ENCODE measurements around the gene LRIG3. TPM values are rescaled to one million over a fixed set of nuclear protein-coding genes. Genes with fewer than 3 reads are reported as not detected.
A peak's percentile ranks its signal among the peaks of the same experiment; 100 is the strongest.

Gene LRIG3
- polyA plus RNA-seq, 1 of the 3 experiments (the other 2 are of a cell fraction), result 0.03 TPM

DNA sequence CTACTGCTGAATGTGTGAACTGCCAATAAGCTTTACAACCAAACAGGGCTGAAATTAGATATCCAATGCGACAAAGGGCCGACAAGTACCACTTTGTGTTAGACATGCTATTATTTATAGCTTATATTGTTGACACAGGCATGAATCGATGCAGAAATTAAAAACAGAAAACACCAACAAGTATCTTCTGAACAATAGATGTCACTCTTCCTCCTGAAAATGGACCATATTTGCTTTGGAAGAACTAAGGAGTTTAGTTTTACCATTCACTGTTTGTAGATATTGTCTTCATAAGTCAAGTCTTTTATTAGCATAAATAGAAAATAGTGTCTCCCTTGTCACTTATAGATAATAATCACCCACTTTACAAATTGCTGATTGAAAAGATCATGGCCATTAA, 86.5 kb downstream of the LRIG3 start:
- 6% methylated on average over 3 of the region's 3 CpGs for WGBS (ENCODE audit: low lambda C conversion rate)
- POLR2A ChIA-PET, result no interaction called here
- no peak overlapping the region for H2AFZ ChIP-seq (ENCODE audit: low read depth)

DNA sequence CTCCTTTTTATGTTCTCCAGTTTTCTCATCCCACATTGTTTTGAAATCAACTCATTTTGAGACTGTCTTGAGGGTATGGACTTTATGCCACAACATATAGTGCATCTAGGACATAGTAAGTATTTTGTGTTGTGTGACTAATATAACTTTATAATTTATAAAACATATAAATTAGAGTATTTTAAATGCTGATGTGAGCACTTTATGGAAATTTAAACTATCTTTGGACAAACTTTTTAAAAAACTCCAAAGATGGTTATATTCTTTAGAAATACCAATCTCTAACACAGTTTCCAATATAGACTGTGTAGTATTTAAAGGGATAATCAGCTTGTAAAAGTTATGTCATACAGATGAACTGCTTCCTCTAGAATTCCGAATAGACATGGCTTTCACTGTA, 87.4 kb downstream of the LRIG3 start:
- Histone ChIP-seq H3K4me1 (ENCODE audit: control insufficient read depth in 1 of 2, insufficient read depth in 2 of 2, low read depth in 1 of 2, low read length in 1 of 2) (no peaks in the 10 kb centered on the region), H3K9me2 (no peaks in the 10 kb centered on the region), H4K20me1 (ENCODE audit: insufficient read depth) (no peaks in the 10 kb centered on the region), H3K4me3 (ENCODE audit: low read depth in 2 of 2, low read length in 1 of 2) (no peak overlapping the region), H3K27ac (ENCODE audit: low read depth in 2 of 2, low read length in 1 of 2) (no peak overlapping the region), H3K79me2 (ENCODE audit: insufficient read depth) (no peaks in the 10 kb centered on the region), H3K36me3 (replicated peaks in 1 of 2; ENCODE audit: control insufficient read depth in 1 of 2, insufficient read depth in 2 of 2, low read length in 1 of 2) (no peaks in the 10 kb centered on the region), H3K9ac (no peak overlapping the region), H3K4me2 (no peak overlapping the region), H3K27me3 (ENCODE audit: insufficient read depth) (no peaks in the 10 kb centered on the region), H3K9me3 (no peaks in the 10 kb centered on the region), H3F3A (replicated peaks; ENCODE audit: insufficient read depth) (no peaks in the 10 kb centered on the region), H2AFZ (ENCODE audit: low read depth) (no peak overlapping the region)
- no peak for DNase-seq
- TF ChIP-seq TAF1 (IDR thresholded peaks at IDR 0.05; ENCODE audit: borderline replicate concordance, low read depth, low read length), result no peak
- no peak for TF ChIP-seq POLR2AphosphoS5 (IDR thresholded peaks at IDR 0.05; ENCODE audit: low read depth, low read length)
- TF ChIP-seq FOSL2 (IDR thresholded peaks at IDR 0.05; ENCODE audit: borderline replicate concordance, low read depth), result no peak
- no peak for TF ChIP-seq MXI1 (IDR thresholded peaks at IDR 0.05; ENCODE audit: low read depth, low read length)
- TF ChIP-seq, protein P1, sequence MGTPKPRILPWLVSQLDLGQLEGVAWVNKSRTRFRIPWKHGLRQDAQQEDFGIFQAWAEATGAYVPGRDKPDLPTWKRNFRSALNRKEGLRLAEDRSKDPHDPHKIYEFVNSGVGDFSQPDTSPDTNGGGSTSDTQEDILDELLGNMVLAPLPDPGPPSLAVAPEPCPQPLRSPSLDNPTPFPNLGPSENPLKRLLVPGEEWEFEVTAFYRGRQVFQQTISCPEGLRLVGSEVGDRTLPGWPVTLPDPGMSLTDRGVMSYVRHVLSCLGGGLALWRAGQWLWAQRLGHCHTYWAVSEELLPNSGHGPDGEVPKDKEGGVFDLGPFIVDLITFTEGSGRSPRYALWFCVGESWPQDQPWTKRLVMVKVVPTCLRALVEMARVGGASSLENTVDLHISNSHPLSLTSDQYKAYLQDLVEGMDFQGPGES (IDR thresholded peaks at IDR 0.05; ENCODE audit: low read depth, low read length), result no peak
- TF ChIP-seq, protein P2, sequence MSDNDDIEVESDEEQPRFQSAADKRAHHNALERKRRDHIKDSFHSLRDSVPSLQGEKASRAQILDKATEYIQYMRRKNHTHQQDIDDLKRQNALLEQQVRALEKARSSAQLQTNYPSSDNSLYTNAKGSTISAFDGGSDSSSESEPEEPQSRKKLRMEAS (IDR thresholded peaks at IDR 0.05; ENCODE audit: low read depth), result no peak
- TF ChIP-seq MEF2A (IDR thresholded peaks at IDR 0.05; ENCODE audit: borderline replicate concordance, low read depth), result no peak
- WGBS (ENCODE audit: low lambda C conversion rate), result 9% methylated on average over 1 of the region's 1 CpG
- POLR2A ChIA-PET, result no interaction called here
- CTCF ChIA-PET, result interaction anchor here (0.9 to 1.5 kb wide), 4 partner anchors 28 to 317 kb away, joined by 3 to 4 read pairs (median 4); no protein-coding TSS in a partner anchor

More for the DNA sequence above, 86.5 kb downstream of the LRIG3 start:
- no peaks in the 10 kb centered on the region for H3K4me1 ChIP-seq (ENCODE audit: control insufficient read depth in 1 of 2, insufficient read depth in 2 of 2, low read depth in 1 of 2, low read length in 1 of 2)
- no peak overlapping the region for H3K27ac ChIP-seq (ENCODE audit: low read depth in 2 of 2, low read length in 1 of 2)
- no peak for DNase-seq
- H3K4me3 ChIP-seq (ENCODE audit: low read depth in 2 of 2, low read length in 1 of 2), result no peak overlapping the region
- TF ChIP-seq RAD21 (IDR thresholded peaks at IDR 0.05; ENCODE audit: low read length), result peak; percentile 45
- no peak for TF ChIP-seq FOXJ3 (CRISPR knock-in tag; IDR thresholded peaks at IDR 0.05)
- no peaks in the 10 kb centered on the region for H3K9me3 ChIP-seq
- H3K9ac ChIP-seq, result no peak overlapping the region
- H3K4me2 ChIP-seq, result no peak overlapping the region
- no peaks in the 10 kb centered on the region for H4K20me1 ChIP-seq (ENCODE audit: insufficient read depth)
- CTCF ChIA-PET, result interaction anchor here (1.0 to 1.2 kb wide), 2 partner anchors 68 to 316 kb away, joined by 3 to 4 read pairs; no protein-coding TSS in a partner anchor
- H3F3A ChIP-seq (replicated peaks; ENCODE audit: insufficient read depth), result no peaks in the 10 kb centered on the region
- H3K27me3 ChIP-seq (ENCODE audit: insufficient read depth), result no peaks in the 10 kb centered on the region
- no peaks in the 10 kb centered on the region for H3K79me2 ChIP-seq (ENCODE audit: insufficient read depth)
- no peaks in the 10 kb centered on the region for H3K36me3 ChIP-seq (replicated peaks in 1 of 2; ENCODE audit: control insufficient read depth in 1 of 2, insufficient read depth in 2 of 2, low read length in 1 of 2)
- H3K9me2 ChIP-seq, result no peaks in the 10 kb centered on the region

Measured in SK-N-SH (cell line).